WTC11 (cell line): ENCODE data around the gene SLC48A1. TPM values are rescaled to one million over a fixed set of nuclear protein-coding genes. Genes with fewer than 3 reads are reported as not detected.
A peak's percentile ranks its signal among the peaks of the same experiment; 100 is the strongest.

Experiments
- ATAC-seq: fragments of 200-7000 bp; cut with Tn5 transposase; 2 replicates; pipeline ENCODE4 v1.10.0; 2021; ENCODE audit warnings: mild to moderate bottlenecking, moderate library complexity
- CTCF ChIA-PET: fragments of 300-600 bp; sonication (Branson Sonifier 250); formaldehyde crosslinking; loops from one replicate; lab custom pipeline; 2021; ENCODE audit warnings: antibody characterized with exemption; lab: Charles Lee
- POLR2A ChIA-PET: fragments of 350-600 bp; sonication (Branson Sonifier 250); formaldehyde crosslinking; loops from one replicate; lab custom pipeline; 2021; ENCODE audit warnings: antibody characterized with exemption; lab: Charles Lee
- DNase-seq: peaks from one replicate; pipeline ENCODE4 v3.0.0; 2021; ENCODE audit warnings: low spot score
- H3K27ac Mint-ChIP-seq: 2 replicates; pipeline ENCODE4 v1.8.0; 2021; ENCODE audit warnings: mixed read lengths
- H3K27me3 Mint-ChIP-seq: 2 replicates; pipeline ENCODE4 v1.8.0; 2021; ENCODE audit warnings: low read depth, mild to moderate bottlenecking, moderate library complexity, mixed read lengths
- H3K36me3 Mint-ChIP-seq: 2 replicates; pipeline ENCODE4 v1.8.0; 2021; ENCODE audit warnings: mixed read lengths
- H3K4me1 Mint-ChIP-seq: 2 replicates; pipeline ENCODE4 v1.8.0; 2022; ENCODE audit warnings: mixed read lengths
- H3K4me3 Mint-ChIP-seq: 2 replicates; pipeline ENCODE4 v1.8.0; 2021; ENCODE audit warnings: mild to moderate bottlenecking, moderate library complexity, mixed read lengths
- H3K9me3 Mint-ChIP-seq: 2 replicates; pipeline ENCODE4 v1.8.0; 2021; ENCODE audit warnings: mixed read lengths
- CTCF ChIP-seq: fragments of 200-600 bp; IDR thresholded peaks from 2 replicates; pipeline ENCODE4 v1.8.0; 2022; ENCODE audit warnings: antibody characterized with exemption
- ETV6 ChIP-seq: sonication (generic); formaldehyde crosslinking; IDR thresholded peaks from 2 replicates; pipeline ENCODE4 v1.8.1; 2022; ENCODE audit warnings: mild to moderate bottlenecking, missing genetic modification reagents
- GABPB1 ChIP-seq: sonication (generic); formaldehyde crosslinking; IDR thresholded peaks from 2 replicates; pipeline ENCODE4 v1.8.1; 2023; ENCODE audit warnings: mild to moderate bottlenecking, missing genetic modification reagents
- IRF2 ChIP-seq: sonication (generic); formaldehyde crosslinking; IDR thresholded peaks from 2 replicates; pipeline ENCODE4 v1.8.0; 2022; ENCODE audit warnings: low read depth, missing genetic modification reagents, borderline replicate concordance
- JUN ChIP-seq: sonication (generic); formaldehyde crosslinking; IDR thresholded peaks from 2 replicates; pipeline ENCODE4 v1.8.0; 2023; ENCODE audit warnings: mild to moderate bottlenecking, missing genetic modification reagents
- MXD4 ChIP-seq: fragments of 250-450 bp; sonication (Bioruptor Pico); IDR thresholded peaks from 2 replicates; pipeline ENCODE4 v1.8.0; 2021; ENCODE audit warnings: mild to moderate bottlenecking, moderate library complexity, borderline replicate concordance
- ZNF219 ChIP-seq: sonication (generic); formaldehyde crosslinking; IDR thresholded peaks from 2 replicates; pipeline ENCODE4 v1.8.0; 2023; ENCODE audit warnings: missing genetic modification reagents, mild to moderate bottlenecking, borderline replicate concordance
- total RNA-seq: library from RNA; stranded (reverse); gene quantifications from 3 replicates; pipeline ENCODE4 v1.2.3, GENCODE V29; 2021
- TF ChIP-seq, protein P1 (sequence below): sonication (generic); formaldehyde crosslinking; IDR thresholded peaks from 2 replicates; pipeline ENCODE4 v1.8.0; 2022; ENCODE audit warnings: mild to moderate bottlenecking, missing genetic modification reagents
- TF ChIP-seq, protein P2 (sequence below): fragments of 250-450 bp; sonication (Bioruptor Pico); IDR thresholded peaks from 2 replicates; pipeline ENCODE4 v1.9.0; 2021; ENCODE audit warnings: mild to moderate bottlenecking
- TF ChIP-seq, protein P3 (sequence below): sonication (generic); formaldehyde crosslinking; IDR thresholded peaks from 2 replicates; pipeline ENCODE4 v1.8.1; 2023; ENCODE audit warnings: mild to moderate bottlenecking, missing genetic modification reagents, borderline replicate concordance
- TF ChIP-seq, protein P4 (sequence below): fragments of 250-450 bp; sonication (Bioruptor Pico); IDR thresholded peaks from 2 replicates; pipeline ENCODE4 v1.9.0; 2021; ENCODE audit warnings: mild to moderate bottlenecking
- TF ChIP-seq, protein P5 (sequence below): sonication (generic); formaldehyde crosslinking; IDR thresholded peaks from 2 replicates; pipeline ENCODE4 v1.8.0; 2023; ENCODE audit warnings: missing genetic modification reagents, mild to moderate bottlenecking, borderline replicate concordance
- TF ChIP-seq, protein P6 (sequence below): fragments of 250-450 bp; sonication (Bioruptor Pico); IDR thresholded peaks from 2 replicates; pipeline ENCODE4 v1.8.0; 2021; ENCODE audit warnings: mild to moderate bottlenecking

SLC48A1 gene
- total RNA-seq, 1 experiment from 2014 or later = 13.8 TPM

DNA sequence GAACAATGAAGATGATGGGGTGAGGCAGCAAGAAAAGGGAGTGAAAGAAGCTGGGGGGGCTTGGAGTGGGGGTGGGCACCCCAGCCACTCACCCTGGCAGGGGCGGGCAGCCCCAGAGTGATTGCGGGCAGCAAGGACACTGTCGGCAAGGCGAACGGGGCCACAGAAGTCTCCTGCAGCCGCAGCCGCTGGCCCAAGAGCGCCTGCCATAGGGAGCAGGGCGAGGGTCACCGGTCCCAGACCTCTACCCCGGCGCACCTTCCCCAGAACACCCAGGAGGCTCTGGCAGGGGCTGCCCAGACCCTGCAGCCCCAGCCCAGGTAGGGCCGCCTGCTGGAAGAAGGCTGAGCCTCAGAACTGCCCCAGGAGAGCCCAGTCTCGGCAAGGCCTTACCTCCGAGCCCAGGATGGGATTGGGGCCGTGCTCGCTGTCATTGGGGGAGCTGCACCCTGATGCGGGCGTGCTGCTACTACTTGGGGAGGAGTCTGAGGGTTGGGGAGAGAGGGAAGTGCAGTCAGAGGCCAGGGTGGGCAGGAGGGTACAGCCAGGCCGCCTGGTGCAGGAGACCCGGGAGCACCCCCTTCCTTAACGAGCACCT lies 22.9 kb downstream of the SLC48A1 start (continued):
- TF ChIP-seq, protein P1, sequence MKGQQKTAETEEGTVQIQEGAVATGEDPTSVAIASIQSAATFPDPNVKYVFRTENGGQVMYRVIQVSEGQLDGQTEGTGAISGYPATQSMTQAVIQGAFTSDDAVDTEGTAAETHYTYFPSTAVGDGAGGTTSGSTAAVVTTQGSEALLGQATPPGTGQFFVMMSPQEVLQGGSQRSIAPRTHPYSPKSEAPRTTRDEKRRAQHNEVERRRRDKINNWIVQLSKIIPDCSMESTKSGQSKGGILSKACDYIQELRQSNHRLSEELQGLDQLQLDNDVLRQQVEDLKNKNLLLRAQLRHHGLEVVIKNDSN = no peak
- TF ChIP-seq ZNF219 (no peak), JUN (CRISPR knock-in tag) (no peak), GABPB1 (CRISPR knock-in tag) (no peak)

DNA sequence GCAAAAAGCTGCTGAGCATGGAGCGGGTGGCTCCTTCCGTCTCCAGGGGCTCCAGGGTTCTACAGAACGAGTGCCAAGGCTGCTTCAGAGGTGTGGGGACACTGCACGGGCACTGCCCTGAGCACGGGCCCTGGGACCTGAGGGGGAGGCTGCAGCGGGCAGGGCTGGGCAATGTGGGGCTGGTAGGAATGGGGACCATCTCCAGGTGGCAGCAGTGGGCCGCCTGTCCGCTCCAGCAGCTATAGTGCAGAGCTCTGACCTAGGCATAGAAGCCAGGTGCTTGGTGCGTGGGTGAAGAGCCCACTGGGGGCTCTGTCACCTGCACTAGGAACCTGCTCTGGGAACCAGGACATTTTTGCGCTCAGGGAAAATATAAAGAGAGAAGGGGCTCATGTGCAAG lies 24.4 kb downstream of the SLC48A1 start:
- Mint-ChIP-seq H3K4me3 (no peak overlapping the region), H3K4me1 (peaks cover 28% of the 10 kb centered on the region), H3K27me3 (no peaks in the 10 kb centered on the region), H3K27ac (no peak overlapping the region; the same call in 1 of the 2 replicates)
- ATAC-seq = peak; percentile 83
- no peak for TF ChIP-seq MXD4
- TF ChIP-seq CTCF = 0 out of 2 replicates have a peak, but pooled peaks have one; percentile 27
- no peak for TF ChIP-seq IRF2 (CRISPR knock-in tag)
- no peak for TF ChIP-seq ETV6 (CRISPR knock-in tag)
- TF ChIP-seq, all 79 proteins: peak for 1
- Mint-ChIP-seq H3K36me3 (peaks cover 15% of the 10 kb centered on the region), H3K9me3 (no peaks in the 10 kb centered on the region)
- CTCF ChIA-PET = interaction anchor here (0.5 to 14.9 kb wide), 23 partner anchors 12 to 408 kb away, joined by 3 to 408 read pairs (median 4); partner anchors contain the start of genes HDAC7, RAPGEF3, SLC48A1 and VDR
- POLR2A ChIA-PET = interaction anchor here (0.9 to 1.1 kb wide), 4 partner anchors 11 to 23 kb away, joined by 3 to 4 read pairs (median 3); no protein-coding TSS in a partner anchor
- DNase-seq = peak; percentile 69

DNA sequence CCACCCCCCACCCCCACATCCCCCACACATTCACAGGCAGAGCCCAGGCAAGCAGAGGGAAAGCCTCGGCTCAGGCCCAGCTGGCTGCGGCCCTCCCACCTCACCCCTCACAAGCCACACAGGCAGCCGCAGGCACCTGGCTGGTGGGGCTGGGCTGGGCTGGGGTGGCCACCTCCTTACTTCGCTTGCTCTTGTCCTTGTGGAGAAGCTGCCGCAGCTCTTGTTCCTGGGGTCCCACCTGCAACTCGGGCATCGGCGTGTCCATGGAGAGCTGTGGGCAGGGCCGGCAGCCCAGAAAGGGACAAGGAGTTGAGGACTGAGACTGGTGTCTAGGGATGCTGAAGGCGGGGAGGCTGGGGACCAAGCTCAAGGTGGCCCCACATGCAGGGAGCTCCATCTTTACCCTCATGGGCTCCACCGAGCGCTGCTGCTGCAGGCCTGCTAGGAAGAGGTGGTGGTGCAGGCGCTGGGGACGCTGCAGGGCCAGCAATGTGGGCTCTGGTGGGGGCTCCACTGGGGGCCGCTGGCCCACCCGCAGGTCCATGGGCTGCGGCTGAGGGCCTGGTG lies 25.4 kb downstream of the SLC48A1 start:
- H3K36me3 Mint-ChIP-seq = peaks cover 9% of the 10 kb centered on the region
- H3K9me3 Mint-ChIP-seq = no peaks in the 10 kb centered on the region
- CTCF ChIA-PET = interaction anchor here (0.6 to 14.9 kb wide), 14 partner anchors 12 to 80 kb away, joined by 3 to 408 read pairs (median 6); partner anchors contain the start of gene HDAC7
- POLR2A ChIA-PET = interaction anchor here (0.7 kb wide), 1 partner anchor 43 kb away, joined by 4 read pairs; no protein-coding TSS in a partner anchor
- DNase-seq = no peak
- no peak overlapping the region; the same call in 1 of the 2 replicates for H3K27ac Mint-ChIP-seq
- peaks cover 37% of the 10 kb centered on the region for H3K4me1 Mint-ChIP-seq
- H3K4me3 Mint-ChIP-seq = no peak overlapping the region
- ATAC-seq = no peak
- no peaks in the 10 kb centered on the region for H3K27me3 Mint-ChIP-seq
- TF ChIP-seq, protein P2, sequence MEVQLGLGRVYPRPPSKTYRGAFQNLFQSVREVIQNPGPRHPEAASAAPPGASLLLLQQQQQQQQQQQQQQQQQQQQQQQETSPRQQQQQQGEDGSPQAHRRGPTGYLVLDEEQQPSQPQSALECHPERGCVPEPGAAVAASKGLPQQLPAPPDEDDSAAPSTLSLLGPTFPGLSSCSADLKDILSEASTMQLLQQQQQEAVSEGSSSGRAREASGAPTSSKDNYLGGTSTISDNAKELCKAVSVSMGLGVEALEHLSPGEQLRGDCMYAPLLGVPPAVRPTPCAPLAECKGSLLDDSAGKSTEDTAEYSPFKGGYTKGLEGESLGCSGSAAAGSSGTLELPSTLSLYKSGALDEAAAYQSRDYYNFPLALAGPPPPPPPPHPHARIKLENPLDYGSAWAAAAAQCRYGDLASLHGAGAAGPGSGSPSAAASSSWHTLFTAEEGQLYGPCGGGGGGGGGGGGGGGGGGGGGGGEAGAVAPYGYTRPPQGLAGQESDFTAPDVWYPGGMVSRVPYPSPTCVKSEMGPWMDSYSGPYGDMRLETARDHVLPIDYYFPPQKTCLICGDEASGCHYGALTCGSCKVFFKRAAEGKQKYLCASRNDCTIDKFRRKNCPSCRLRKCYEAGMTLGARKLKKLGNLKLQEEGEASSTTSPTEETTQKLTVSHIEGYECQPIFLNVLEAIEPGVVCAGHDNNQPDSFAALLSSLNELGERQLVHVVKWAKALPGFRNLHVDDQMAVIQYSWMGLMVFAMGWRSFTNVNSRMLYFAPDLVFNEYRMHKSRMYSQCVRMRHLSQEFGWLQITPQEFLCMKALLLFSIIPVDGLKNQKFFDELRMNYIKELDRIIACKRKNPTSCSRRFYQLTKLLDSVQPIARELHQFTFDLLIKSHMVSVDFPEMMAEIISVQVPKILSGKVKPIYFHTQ (CRISPR knock-in tag) = no peak
- TF ChIP-seq, protein P3, sequence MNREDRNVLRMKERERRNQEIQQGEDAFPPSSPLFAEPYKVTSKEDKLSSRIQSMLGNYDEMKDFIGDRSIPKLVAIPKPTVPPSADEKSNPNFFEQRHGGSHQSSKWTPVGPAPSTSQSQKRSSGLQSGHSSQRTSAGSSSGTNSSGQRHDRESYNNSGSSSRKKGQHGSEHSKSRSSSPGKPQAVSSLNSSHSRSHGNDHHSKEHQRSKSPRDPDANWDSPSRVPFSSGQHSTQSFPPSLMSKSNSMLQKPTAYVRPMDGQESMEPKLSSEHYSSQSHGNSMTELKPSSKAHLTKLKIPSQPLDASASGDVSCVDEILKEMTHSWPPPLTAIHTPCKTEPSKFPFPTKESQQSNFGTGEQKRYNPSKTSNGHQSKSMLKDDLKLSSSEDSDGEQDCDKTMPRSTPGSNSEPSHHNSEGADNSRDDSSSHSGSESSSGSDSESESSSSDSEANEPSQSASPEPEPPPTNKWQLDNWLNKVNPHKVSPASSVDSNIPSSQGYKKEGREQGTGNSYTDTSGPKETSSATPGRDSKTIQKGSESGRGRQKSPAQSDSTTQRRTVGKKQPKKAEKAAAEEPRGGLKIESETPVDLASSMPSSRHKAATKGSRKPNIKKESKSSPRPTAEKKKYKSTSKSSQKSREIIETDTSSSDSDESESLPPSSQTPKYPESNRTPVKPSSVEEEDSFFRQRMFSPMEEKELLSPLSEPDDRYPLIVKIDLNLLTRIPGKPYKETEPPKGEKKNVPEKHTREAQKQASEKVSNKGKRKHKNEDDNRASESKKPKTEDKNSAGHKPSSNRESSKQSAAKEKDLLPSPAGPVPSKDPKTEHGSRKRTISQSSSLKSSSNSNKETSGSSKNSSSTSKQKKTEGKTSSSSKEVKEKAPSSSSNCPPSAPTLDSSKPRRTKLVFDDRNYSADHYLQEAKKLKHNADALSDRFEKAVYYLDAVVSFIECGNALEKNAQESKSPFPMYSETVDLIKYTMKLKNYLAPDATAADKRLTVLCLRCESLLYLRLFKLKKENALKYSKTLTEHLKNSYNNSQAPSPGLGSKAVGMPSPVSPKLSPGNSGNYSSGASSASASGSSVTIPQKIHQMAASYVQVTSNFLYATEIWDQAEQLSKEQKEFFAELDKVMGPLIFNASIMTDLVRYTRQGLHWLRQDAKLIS (CRISPR knock-in tag) = no peak
- TF ChIP-seq, protein P4, sequence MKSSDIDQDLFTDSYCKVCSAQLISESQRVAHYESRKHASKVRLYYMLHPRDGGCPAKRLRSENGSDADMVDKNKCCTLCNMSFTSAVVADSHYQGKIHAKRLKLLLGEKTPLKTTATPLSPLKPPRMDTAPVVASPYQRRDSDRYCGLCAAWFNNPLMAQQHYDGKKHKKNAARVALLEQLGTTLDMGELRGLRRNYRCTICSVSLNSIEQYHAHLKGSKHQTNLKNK (CRISPR knock-in tag) = no peak
- TF ChIP-seq, protein P5, sequence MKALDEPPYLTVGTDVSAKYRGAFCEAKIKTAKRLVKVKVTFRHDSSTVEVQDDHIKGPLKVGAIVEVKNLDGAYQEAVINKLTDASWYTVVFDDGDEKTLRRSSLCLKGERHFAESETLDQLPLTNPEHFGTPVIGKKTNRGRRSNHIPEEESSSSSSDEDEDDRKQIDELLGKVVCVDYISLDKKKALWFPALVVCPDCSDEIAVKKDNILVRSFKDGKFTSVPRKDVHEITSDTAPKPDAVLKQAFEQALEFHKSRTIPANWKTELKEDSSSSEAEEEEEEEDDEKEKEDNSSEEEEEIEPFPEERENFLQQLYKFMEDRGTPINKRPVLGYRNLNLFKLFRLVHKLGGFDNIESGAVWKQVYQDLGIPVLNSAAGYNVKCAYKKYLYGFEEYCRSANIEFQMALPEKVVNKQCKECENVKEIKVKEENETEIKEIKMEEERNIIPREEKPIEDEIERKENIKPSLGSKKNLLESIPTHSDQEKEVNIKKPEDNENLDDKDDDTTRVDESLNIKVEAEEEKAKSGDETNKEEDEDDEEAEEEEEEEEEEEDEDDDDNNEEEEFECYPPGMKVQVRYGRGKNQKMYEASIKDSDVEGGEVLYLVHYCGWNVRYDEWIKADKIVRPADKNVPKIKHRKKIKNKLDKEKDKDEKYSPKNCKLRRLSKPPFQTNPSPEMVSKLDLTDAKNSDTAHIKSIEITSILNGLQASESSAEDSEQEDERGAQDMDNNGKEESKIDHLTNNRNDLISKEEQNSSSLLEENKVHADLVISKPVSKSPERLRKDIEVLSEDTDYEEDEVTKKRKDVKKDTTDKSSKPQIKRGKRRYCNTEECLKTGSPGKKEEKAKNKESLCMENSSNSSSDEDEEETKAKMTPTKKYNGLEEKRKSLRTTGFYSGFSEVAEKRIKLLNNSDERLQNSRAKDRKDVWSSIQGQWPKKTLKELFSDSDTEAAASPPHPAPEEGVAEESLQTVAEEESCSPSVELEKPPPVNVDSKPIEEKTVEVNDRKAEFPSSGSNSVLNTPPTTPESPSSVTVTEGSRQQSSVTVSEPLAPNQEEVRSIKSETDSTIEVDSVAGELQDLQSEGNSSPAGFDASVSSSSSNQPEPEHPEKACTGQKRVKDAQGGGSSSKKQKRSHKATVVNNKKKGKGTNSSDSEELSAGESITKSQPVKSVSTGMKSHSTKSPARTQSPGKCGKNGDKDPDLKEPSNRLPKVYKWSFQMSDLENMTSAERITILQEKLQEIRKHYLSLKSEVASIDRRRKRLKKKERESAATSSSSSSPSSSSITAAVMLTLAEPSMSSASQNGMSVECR (CRISPR knock-in tag) = no peak
- TF ChIP-seq, protein P1 = no peak
- TF ChIP-seq, protein P6, sequence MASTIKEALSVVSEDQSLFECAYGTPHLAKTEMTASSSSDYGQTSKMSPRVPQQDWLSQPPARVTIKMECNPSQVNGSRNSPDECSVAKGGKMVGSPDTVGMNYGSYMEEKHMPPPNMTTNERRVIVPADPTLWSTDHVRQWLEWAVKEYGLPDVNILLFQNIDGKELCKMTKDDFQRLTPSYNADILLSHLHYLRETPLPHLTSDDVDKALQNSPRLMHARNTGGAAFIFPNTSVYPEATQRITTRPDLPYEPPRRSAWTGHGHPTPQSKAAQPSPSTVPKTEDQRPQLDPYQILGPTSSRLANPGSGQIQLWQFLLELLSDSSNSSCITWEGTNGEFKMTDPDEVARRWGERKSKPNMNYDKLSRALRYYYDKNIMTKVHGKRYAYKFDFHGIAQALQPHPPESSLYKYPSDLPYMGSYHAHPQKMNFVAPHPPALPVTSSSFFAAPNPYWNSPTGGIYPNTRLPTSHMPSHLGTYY (CRISPR knock-in tag) = no peak
